Fibroblast of lung (primary cell): ENCODE measurements around the gene TFDP2. TPM values are rescaled to one million over a fixed set of nuclear protein-coding genes. Genes with fewer than 3 reads are reported as not detected.

ENCODE experiments used
- DNase-seq, 2 donors: peaks; one replicate each; pipeline versions ENCODE4 v3.0.0 to v3.0.0-alpha.2; 2010; ENCODE audit warnings: low read depth in 2 of 2
- H2AFZ ChIP-seq: 2 replicates; pipeline ENCODE4 v1.5.1; 2012; ENCODE audit warnings: low read length, control low read depth, inconsistent platforms
- H3K27ac ChIP-seq: 2 replicates; pipeline ENCODE4 v1.5.1; 2011; ENCODE audit warnings: low read length, control low read depth; ENCODE audit not compliant: insufficient read depth
- H3K27me3 ChIP-seq: 2 replicates; pipeline ENCODE4 v1.5.1; 2011; ENCODE audit warnings: mild to moderate bottlenecking, low read length; ENCODE audit not compliant: control insufficient read depth, insufficient read depth
- H3K36me3 ChIP-seq: 2 replicates; pipeline ENCODE4 v1.5.1; 2011; ENCODE audit warnings: low read length; ENCODE audit not compliant: control insufficient read depth, insufficient read depth
- H3K4me1 ChIP-seq: 2 replicates; pipeline ENCODE4 v1.5.1; 2011; ENCODE audit warnings: low read length; ENCODE audit not compliant: control insufficient read depth, insufficient read depth; ENCODE audit errors: extremely low read depth
- H3K4me2 ChIP-seq: 2 replicates; pipeline ENCODE4 v1.5.1; 2011; ENCODE audit warnings: low read length, control low read depth; ENCODE audit not compliant: insufficient read depth; ENCODE audit errors: extremely low read depth
- H3K4me3 ChIP-seq, 4 experiments: fragments of 200-600 bp in 1 of 4; sonication (generic) in 1 of 4; replicated peaks in 1 of 4; 2 replicates each; pipeline ENCODE4 v1.5.1; 2011 to 2016; ENCODE audit warnings: low read length in 4 of 4, low read depth in 3 of 4, mild to moderate bottlenecking in 3 of 4, control low read depth in 2 of 4, inconsistent platforms in 1 of 4, mixed read lengths in 1 of 4; ENCODE audit not compliant: insufficient read depth in 1 of 4; ENCODE audit errors: control extremely low read depth in 1 of 4
- H3K79me2 ChIP-seq: 2 replicates; pipeline ENCODE4 v1.5.1; 2012; ENCODE audit warnings: mild to moderate bottlenecking, low read length, inconsistent platforms; ENCODE audit not compliant: control insufficient read depth, insufficient read depth
- H3K9ac ChIP-seq: 2 replicates; pipeline ENCODE4 v1.5.1; 2011; ENCODE audit warnings: mild to moderate bottlenecking, low read length, control low read depth; ENCODE audit not compliant: insufficient read depth
- H3K9me3 ChIP-seq: 2 replicates; pipeline ENCODE4 v1.5.1; 2012; ENCODE audit warnings: low read depth, low read length; ENCODE audit not compliant: control insufficient read depth, insufficient read depth
- H4K20me1 ChIP-seq: 2 replicates; pipeline ENCODE4 v1.5.1; 2011; ENCODE audit warnings: low read length; ENCODE audit not compliant: control insufficient read depth, insufficient read depth; ENCODE audit errors: extremely low read depth
- CTCF ChIP-seq, 2 donors: IDR thresholded peaks in 1 of 2; conservative IDR thresholded peaks in 1 of 2; 1 replicate in 1 of 2; 2 replicates in 1 of 2; pipeline ENCODE4 v1.5.1; 2011 to 2012; ENCODE audit warnings: low read length in 2 of 2, control low read depth in 1 of 2, inconsistent platforms in 1 of 2, low read depth in 1 of 2, mild to moderate bottlenecking in 1 of 2
- EZH2 ChIP-seq: IDR thresholded peaks from 2 replicates; pipeline ENCODE4 v1.5.1; 2012; ENCODE audit warnings: low read length, control low read depth, mild to moderate bottlenecking; ENCODE audit errors: missing control alignments
- polyA plus RNA-seq, 2 donors: library from polyadenylated mRNA; depleted of rRNA in 1 of 2; stranded (reverse) in 1 of 2; unstranded in 1 of 2; fragments of >200 nt; gene quantifications; 2 replicates each; pipeline ENCODE4 v1.2.1, GENCODE V29; 2011 to 2012; ENCODE audit warnings: missing spikeins in 1 of 2
- total RNA-seq: library from RNA; depleted of rRNA; stranded (reverse); fragments of >200 nt; gene quantifications from 2 replicates; pipeline ENCODE4 v1.2.1, GENCODE V29; 2014

The TFDP2 gene
- total and polyA plus RNA-seq, 2 donors (not counting 1 experiment from before 2014, with no cell fraction given) = 25.1 to 83.7 TPM

GRCh38 chr3:142013993-142014392 lies 135.4 kb downstream of the TFDP2 start:
- H3K4me1 ChIP-seq = no peaks in the 10 kb centered on the region
- no peak overlapping the region for H3K4me3 ChIP-seq
- no peak overlapping the region for H3K27ac ChIP-seq
- H4K20me1 ChIP-seq = no peaks in the 10 kb centered on the region
- H3K36me3 ChIP-seq = no peaks in the 10 kb centered on the region
- H3K79me2 ChIP-seq = no peaks in the 10 kb centered on the region
- no peak overlapping the region for H3K9ac ChIP-seq
- no peak overlapping the region for H2AFZ ChIP-seq
- H3K9me3 ChIP-seq = no peaks in the 10 kb centered on the region
- no peak for TF ChIP-seq CTCF (conservative IDR thresholded peaks at IDR 0.05 in 1 of 2, IDR thresholded peaks at IDR 0.05 in 1 of 2; ENCODE audit: low read depth in 1 of 2, low read length in 2 of 2)
- no peak for TF ChIP-seq EZH2
- H3K27me3 ChIP-seq = no peaks in the 10 kb centered on the region
- no peak overlapping the region for H3K4me2 ChIP-seq
- no peak for DNase-seq

- H3K27ac ChIP-seq = no peak overlapping the region
- no peak overlapping the region for H3K4me3 ChIP-seq
- no peaks in the 10 kb centered on the region for H4K20me1 ChIP-seq
- H3K9ac ChIP-seq = no peak overlapping the region
- H2AFZ ChIP-seq = no peak overlapping the region
- H3K36me3 ChIP-seq = no peaks in the 10 kb centered on the region
- no peaks in the 10 kb centered on the region for H3K9me3 ChIP-seq
- TF ChIP-seq EZH2 = no peak
- TF ChIP-seq CTCF (conservative IDR thresholded peaks at IDR 0.05 in 1 of 2, IDR thresholded peaks at IDR 0.05 in 1 of 2; ENCODE audit: low read depth in 1 of 2, low read length in 2 of 2) = no peak
- H3K4me1 ChIP-seq = no peaks in the 10 kb centered on the region
- no peaks in the 10 kb centered on the region for H3K27me3 ChIP-seq
- no peak overlapping the region for H3K4me2 ChIP-seq
- H3K79me2 ChIP-seq = no peaks in the 10 kb centered on the region
- DNase-seq = no peak
Measured at GRCh38 chr3:142013326-142013980, 135.9 kb downstream of the TFDP2 start.

DNA sequence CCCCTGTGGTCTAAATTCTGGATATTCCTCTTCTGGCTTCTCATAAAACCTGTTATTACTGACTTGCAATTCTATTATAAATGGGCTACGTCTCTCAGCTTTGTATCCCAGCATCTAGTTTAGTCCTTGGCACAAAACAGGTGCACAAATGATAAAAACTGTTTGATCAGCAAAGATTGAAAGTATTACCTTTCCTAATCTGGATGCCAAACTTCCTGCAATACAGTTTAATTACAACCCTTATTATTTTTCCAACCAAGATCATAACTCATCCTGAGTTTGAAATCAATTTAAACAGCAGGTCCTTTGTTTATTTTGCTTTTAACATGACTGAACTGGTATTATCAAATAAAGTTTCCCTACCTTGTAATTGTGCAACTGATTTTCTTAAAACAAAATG lies 140.3 kb downstream of the TFDP2 start:
- Histone ChIP-seq H3K27me3 (no peaks in the 10 kb centered on the region), H3K4me2 (no peak overlapping the region), H3K9me3 (no peaks in the 10 kb centered on the region), H2AFZ (no peak overlapping the region), H3K27ac (no peak overlapping the region), H3K4me3 (no peak overlapping the region), H3K36me3 (no peaks in the 10 kb centered on the region), H3K79me2 (no peaks in the 10 kb centered on the region), H4K20me1 (no peaks in the 10 kb centered on the region), H3K9ac (no peak overlapping the region), H3K4me1 (no peaks in the 10 kb centered on the region)
- DNase-seq = no peak
- TF ChIP-seq EZH2 (no peak), CTCF (conservative IDR thresholded peaks at IDR 0.05 in 1 of 2, IDR thresholded peaks at IDR 0.05 in 1 of 2; ENCODE audit: low read depth in 1 of 2, low read length in 2 of 2) (no peak)
